ENCODE data around the gene LAMA3. TPM values are rescaled to one million over a fixed set of nuclear protein-coding genes. Genes with fewer than 3 reads are reported as not detected.

LAMA3 gene
- total and polyA plus RNA-seq, 4 donors = 0.26 to 3.9 (median 0.37) TPM

GRCh38 chr18:23868136-23868785 is 179.0 kb downstream of the LAMA3 start:
- H3K4me1 ChIP-seq (ENCODE audit: control insufficient read depth in 4 of 4, insufficient read depth in 4 of 4, low read length in 3 of 4) = peaks cover 0 to 3% (median 0%) of the 10 kb centered on the region in 4 donors
- no peak overlapping the region for H3K4me3 ChIP-seq (ENCODE audit: low read depth in 1 of 3, low read length in 3 of 3)
- WGBS = 92% methylated on average over 3 of the region's 3 CpGs

GRCh38 chr18:23870676-23871380 is 181.6 kb downstream of the LAMA3 start:
- TF ChIP-seq REST (IDR thresholded peaks at IDR 0.05) = no peak
- no peak for TF ChIP-seq NR2F2 (IDR thresholded peaks at IDR 0.05)
- no peak for TF ChIP-seq YY1 (IDR thresholded peaks at IDR 0.05)
- no peak for TF ChIP-seq SP1 (IDR thresholded peaks at IDR 0.05)
- TF ChIP-seq HNF4A (conservative IDR thresholded peaks at IDR 0.05) = no peak
- no peak for TF ChIP-seq ATF3 (IDR thresholded peaks at IDR 0.05)
- TF ChIP-seq RAD21 (IDR thresholded peaks at IDR 0.05) = no peak
- TF ChIP-seq FOXA1 (IDR thresholded peaks at IDR 0.05) = no peak
- no peak for TF ChIP-seq FOXA2 (IDR thresholded peaks at IDR 0.05)
- no peak for TF ChIP-seq JUND (IDR thresholded peaks at IDR 0.05)
- no peak for TF ChIP-seq RXRA (IDR thresholded peaks at IDR 0.05)
- TF ChIP-seq HNF4G (IDR thresholded peaks at IDR 0.05) = no peak
- no peaks in the 10 kb centered on the region for H3K4me1 ChIP-seq (ENCODE audit: control insufficient read depth in 4 of 4, insufficient read depth in 4 of 4, low read length in 3 of 4)
- no peak overlapping the region for H3K27ac ChIP-seq (ENCODE audit: low read depth in 1 of 2, low read length in 2 of 2)
- no peak overlapping the region for H3K9ac ChIP-seq (ENCODE audit: low read depth in 1 of 2, low read length in 2 of 2)
- H3K27me3 ChIP-seq (ENCODE audit: control insufficient read depth in 4 of 4, insufficient read depth in 4 of 4, low read length in 3 of 4) = no peaks in the 10 kb centered on the region
- H3K4me3 ChIP-seq (ENCODE audit: low read depth in 1 of 3, low read length in 3 of 3) = no peak overlapping the region
- WGBS = 74% methylated on average over 6 of the region's 6 CpGs
- DNase-seq (ENCODE audit: low spot score) = no peak
- no peaks in the 10 kb centered on the region for H3K9me3 ChIP-seq (ENCODE audit: control insufficient read depth in 4 of 4, low read length in 3 of 4)
- no peaks in the 10 kb centered on the region for H3K36me3 ChIP-seq (ENCODE audit: control insufficient read depth in 4 of 4, insufficient read depth in 3 of 4, low read depth in 1 of 4, low read length in 3 of 4)

More at GRCh38 chr18:23868136-23868785, 179.0 kb downstream of the LAMA3 start:
- Histone ChIP-seq H3K9ac (ENCODE audit: low read depth in 1 of 2, low read length in 2 of 2) (no peak overlapping the region), H3K27me3 (ENCODE audit: control insufficient read depth in 4 of 4, insufficient read depth in 4 of 4, low read length in 3 of 4) (no peaks in the 10 kb centered on the region), H3K36me3 (ENCODE audit: control insufficient read depth in 4 of 4, insufficient read depth in 3 of 4, low read depth in 1 of 4, low read length in 3 of 4) (no peaks in the 10 kb centered on the region), H3K9me3 (ENCODE audit: control insufficient read depth in 4 of 4, low read length in 3 of 4) (no peaks in the 10 kb centered on the region), H3K27ac (ENCODE audit: low read depth in 1 of 2, low read length in 2 of 2) (no peak overlapping the region)
- TF ChIP-seq SP1 (IDR thresholded peaks at IDR 0.05) (no peak), FOXA2 (IDR thresholded peaks at IDR 0.05) (no peak), GABPA (IDR thresholded peaks at IDR 0.05 in 1 of 2, conservative IDR thresholded peaks at IDR 0.05 in 1 of 2) (no peak), EGR1 (IDR thresholded peaks at IDR 0.05; ENCODE audit: low read depth in 2 of 2) (no peak)
- TF ChIP-seq, protein P1, sequence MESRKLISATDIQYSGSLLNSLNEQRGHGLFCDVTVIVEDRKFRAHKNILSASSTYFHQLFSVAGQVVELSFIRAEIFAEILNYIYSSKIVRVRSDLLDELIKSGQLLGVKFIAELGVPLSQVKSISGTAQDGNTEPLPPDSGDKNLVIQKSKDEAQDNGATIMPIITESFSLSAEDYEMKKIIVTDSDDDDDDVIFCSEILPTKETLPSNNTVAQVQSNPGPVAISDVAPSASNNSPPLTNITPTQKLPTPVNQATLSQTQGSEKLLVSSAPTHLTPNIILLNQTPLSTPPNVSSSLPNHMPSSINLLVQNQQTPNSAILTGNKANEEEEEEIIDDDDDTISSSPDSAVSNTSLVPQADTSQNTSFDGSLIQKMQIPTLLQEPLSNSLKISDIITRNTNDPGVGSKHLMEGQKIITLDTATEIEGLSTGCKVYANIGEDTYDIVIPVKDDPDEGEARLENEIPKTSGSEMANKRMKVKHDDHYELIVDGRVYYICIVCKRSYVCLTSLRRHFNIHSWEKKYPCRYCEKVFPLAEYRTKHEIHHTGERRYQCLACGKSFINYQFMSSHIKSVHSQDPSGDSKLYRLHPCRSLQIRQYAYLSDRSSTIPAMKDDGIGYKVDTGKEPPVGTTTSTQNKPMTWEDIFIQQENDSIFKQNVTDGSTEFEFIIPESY (IDR thresholded peaks at IDR 0.05) = no peak
- DNase-seq (ENCODE audit: low spot score) = no peak
